Mammary epithelial cell (primary cell): ENCODE measurements around the gene CNGA1.
"Not testable (repeated sequence)": the region's sequence is repeated elsewhere in the genome, so short reads cannot be mapped to it uniquely, and the experiment has no call there.

Experiments used
- EZH2 ChIP-seq: IDR thresholded peaks from 2 replicates; pipeline ENCODE4 v1.6.1; 2012; ENCODE audit warnings: low read length, inconsistent platforms, borderline replicate concordance
- TF ChIP-seq, protein P1 (sequence below), 2 donors: IDR thresholded peaks in 1 of 2; conservative IDR thresholded peaks in 1 of 2; 2 replicates each; pipeline ENCODE4 v1.5.1; 2011 to 2012; ENCODE audit warnings: inconsistent platforms in 2 of 2, low read length in 2 of 2, mild to moderate bottlenecking in 2 of 2, control low read depth in 1 of 2, low read depth in 1 of 2; ENCODE audit not compliant: insufficient read depth in 1 of 2; ENCODE audit errors: extremely low read depth in 1 of 2

DNA sequence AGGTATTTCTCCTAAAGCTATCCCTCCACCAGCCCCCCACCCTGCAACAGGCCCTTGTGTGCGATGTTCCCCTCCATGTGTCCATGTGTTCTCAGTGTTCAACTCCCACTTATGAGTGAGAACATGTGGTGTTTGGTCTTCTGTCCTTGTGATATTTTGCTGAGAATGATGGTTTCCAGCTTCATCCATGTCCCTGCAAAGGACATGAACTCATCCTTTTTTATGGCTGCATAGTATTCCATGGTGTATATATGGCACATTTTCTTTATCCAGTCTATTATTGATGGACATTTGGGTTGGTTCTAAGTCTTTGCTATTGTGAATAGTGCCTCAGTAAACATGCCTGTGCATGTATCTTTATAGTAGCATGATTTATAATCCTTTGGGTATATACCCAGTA lies 99.3 kb downstream of the CNGA1 start:
- TF ChIP-seq, protein P1, sequence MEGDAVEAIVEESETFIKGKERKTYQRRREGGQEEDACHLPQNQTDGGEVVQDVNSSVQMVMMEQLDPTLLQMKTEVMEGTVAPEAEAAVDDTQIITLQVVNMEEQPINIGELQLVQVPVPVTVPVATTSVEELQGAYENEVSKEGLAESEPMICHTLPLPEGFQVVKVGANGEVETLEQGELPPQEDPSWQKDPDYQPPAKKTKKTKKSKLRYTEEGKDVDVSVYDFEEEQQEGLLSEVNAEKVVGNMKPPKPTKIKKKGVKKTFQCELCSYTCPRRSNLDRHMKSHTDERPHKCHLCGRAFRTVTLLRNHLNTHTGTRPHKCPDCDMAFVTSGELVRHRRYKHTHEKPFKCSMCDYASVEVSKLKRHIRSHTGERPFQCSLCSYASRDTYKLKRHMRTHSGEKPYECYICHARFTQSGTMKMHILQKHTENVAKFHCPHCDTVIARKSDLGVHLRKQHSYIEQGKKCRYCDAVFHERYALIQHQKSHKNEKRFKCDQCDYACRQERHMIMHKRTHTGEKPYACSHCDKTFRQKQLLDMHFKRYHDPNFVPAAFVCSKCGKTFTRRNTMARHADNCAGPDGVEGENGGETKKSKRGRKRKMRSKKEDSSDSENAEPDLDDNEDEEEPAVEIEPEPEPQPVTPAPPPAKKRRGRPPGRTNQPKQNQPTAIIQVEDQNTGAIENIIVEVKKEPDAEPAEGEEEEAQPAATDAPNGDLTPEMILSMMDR (conservative IDR thresholded peaks at IDR 0.05 in 1 of 2, IDR thresholded peaks at IDR 0.05 in 1 of 2; ENCODE audit: extremely low read depth in 1 of 2, insufficient read depth in 1 of 2, low read depth in 1 of 2, low read length in 2 of 2), result not testable (repeated sequence)
- TF ChIP-seq EZH2, result not testable (repeated sequence)
